RPMI8226 (cell line): Measurements from ENCODE around the gene ZFP82.

Experiments used
- DNase-seq: peaks from one replicate; pipeline ENCODE4 v3.0.0-alpha.2; 2015

The ZFP82 gene

DNA sequence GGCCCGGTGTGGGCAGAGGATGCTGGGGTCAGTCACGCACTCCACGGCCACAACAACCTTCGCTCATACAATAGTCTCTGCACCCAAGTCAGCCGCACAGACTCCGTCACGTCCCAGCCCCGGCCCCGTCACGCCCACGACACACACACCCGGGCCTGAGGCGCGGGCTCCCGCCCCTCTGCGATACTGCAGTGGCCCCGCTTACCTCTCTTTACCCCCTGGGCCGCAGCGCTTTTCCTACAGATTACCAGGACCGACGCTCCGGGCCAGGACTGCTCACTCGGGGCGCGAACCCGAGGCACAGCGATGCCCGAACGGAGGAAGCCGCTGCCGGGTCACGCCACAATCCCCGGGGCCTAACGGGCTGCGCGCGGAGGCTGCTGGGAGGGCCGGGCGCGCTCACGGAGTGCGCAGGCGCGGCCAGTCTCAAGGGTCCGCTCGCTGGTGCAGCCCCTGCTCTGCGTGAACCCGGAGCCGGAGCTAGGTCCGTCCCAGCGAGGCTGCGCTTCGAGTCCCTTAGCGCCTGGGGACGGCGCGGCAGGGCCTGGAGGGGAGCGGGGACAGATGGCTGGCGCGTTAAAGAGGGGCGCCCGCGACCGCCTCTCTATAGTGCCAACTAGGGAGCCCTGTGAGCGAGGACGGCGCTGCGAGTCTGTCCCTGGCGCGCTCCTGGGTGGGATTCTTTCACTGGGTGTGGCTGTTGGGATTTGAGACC is at the start of gene ZFP82:
Gene ZFP82, minus strand, starts transcription at position 358 of the 715 bp plus-strand sequence. CDS start 8,855 bp downstream, outside the sequence.
- DNase-seq = peak; percentile 81

DNA sequence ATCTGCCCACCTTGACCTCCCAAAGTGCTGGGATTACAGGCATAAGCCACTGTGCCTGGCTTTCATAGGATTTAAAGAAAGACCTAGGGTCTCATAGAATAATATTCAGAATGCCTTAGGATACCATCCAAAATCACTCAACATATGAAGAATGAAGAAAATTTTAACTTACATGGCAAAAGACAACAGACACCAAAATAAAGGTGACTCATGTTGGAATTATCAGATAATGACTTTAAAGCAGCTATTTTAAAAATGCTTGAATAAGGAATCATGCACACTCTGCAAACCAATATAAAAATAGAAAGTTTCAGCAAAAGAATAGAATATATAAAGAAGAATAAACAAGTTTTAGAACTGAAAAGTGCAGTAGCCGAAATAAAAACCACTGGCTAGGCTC is 41.6 kb upstream of the ZFP82 start:
- DNase-seq = no peak

DNA sequence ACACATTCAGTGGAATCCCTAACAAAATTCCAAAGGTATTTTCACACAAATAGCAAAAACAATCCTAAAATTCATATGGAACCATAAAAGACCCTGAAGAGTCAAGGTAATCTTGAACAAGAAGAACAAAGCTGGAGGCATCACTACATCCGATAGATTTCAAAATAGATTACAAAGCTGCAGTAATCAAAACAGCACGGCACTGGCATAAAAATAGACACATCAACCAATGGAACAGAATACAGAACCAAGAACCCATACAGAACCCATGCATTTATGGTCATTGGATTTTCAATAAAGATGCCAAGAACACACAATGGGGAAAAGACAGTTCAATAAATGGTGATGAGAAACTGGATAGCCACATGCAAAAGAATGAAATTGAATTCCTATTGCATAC is 38.4 kb upstream of the ZFP82 start:
- DNase-seq = no peak

DNA sequence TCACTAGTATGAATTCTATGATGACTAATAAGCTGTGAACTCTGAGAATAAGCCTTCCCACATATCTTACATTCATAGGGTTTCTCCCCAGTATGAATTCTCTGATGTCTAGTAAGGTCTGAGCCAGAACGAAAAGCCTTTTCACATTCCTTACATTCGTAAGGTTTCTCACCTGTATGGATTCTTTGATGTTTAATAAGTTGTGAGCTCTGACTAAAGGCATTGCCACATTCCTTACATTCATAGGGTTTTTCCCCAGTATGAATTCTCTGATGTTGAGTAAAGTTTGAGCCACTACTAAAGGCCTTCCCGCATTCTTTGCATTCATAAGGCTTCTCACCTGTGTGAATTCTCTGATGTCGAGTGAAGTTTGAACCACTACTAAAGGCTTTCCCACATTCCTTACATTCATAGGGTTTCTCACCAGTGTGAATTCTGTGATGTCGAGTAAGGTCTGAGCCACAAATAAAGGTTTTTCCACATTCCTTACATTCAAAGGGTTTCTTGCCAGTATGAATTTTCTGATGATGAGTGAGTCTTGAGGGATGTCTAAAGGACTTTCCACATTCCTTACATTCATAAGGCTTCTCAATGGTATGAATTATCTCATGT is 30.7 kb upstream of the ZFP82 start:
- no peak for DNase-seq

DNA sequence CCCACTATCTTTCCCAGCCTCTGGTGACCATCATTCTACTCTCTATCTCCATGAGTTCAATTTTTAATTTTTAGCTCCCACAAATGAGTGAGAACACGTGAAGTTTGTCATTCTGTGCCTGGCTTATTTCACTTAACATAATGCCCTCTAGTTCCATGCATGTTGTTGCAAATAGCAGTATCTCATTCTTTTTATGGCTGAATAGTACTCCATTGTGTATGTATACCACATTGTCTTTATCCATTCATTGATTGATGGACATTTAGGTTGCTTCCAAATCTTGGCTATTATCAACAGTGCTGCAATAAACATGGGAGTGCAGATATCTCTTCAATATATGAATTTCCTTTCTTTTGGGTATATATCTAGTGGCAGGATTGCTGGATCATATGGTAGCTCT is 22.9 kb upstream of the ZFP82 start:
- DNase-seq = no peak

DNA sequence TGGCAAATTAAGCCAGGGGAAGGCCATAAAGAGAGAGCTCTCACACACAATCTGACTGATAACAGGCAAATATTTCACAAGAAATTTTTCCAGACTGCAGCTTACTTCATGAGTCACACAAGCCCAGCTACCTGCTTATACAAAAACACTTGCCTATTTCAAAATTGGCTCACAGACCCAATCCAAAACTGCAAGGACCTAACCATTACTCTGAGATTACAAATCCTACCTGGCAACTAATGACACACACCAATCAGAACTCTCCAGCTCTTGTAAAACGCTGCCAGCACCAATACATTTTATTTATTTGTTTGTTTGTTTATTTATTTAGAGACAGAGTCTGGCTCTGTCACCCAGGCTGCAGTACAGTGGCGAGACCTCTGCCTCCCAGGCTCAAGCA is 18.1 kb upstream of the ZFP82 start:
- DNase-seq = peak; percentile 10

DNA sequence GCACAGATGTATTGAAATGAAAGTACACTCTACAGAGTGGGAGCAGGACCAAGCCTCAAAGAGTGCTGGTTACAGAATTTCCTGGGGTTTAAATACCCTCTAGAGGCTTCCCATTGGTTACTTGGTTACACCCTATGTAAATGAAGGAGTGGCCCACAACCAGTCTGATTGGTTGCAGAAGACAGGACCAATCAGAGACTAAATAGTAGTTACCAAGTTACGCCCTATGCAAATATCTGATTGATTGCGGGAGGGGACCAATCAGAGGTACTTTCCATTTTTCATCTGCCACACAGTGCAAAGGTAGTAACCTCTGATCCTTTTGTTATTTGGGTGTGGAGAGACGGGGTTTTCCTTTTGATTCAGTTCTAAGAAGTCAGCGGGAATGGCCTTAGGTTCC is 5.5 kb upstream of the ZFP82 start:
- DNase-seq = no peak

DNA sequence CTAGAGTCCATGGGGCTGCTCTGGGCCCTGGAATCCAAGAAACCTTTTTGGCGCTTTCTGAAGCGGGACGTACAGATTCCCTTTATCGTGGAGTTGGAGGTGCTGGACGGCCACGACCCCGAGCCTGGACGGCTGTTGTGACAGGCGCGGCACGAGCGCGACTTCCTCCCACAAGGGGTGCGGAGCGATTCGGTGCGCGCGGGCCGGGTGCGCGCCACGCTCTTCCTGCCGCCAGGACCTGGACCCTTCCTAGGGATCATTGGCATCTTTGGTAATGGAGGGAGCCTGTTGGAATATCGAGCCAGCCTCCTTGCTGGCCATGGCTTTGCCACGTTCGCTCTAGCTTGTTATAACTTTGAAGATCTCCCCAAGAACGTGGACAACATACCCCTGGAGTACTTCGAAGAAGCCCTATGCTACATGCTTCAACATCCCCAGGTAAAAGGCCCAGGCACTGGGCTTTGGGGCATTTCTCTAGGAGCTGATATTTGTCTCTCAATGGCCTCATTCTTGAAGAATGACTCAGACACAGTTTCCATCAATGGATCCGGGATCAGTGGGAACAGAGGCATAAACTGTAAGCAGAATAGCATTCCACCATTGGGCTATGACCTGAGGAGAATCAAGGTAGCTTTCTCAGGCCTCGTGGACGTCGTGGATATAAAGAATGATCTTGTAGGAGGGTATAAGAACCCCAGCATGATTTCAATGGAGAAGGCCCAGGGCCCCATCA is 3.5 kb upstream of the ZFP82 start:
- no peak for DNase-seq

DNA sequence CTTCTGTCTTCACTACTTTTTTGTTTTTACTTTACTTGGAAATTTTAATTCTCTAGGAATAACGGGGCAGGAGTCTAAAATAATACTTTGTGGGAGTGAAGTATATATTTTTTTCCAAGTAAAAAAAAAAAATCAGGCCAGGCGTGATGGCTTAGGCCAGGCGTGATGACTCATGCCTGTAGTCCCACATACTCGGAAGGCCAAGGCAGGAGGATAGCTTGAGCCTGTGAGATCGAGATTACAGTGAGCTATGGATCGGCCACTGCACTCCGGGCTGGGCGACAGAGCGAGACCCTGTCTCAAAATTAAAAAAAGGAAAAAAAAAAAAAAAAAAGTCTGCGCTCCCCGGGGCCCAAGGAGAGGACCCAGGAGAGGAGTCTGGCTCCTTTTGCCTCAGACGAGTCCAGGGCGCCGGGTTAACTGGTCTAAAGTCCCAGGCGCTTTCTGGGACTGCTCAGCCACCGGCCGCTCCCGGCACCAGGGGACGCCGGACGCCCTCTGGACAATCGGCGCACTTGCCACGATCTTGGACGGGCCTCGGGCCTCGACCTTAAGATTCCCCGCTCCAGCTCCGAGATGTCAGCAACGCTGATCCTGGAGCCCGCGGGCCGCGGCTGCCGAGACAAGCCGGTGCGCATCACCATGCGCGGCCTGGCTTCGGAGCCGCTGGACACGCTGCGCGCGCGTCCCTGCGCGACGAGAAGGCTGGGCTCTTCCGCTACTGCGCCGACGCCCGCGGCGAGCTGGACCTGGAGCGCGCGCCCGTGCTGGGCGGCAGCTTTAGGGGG is 2.7 kb upstream of the ZFP82 start:
- DNase-seq = no peak

DNA sequence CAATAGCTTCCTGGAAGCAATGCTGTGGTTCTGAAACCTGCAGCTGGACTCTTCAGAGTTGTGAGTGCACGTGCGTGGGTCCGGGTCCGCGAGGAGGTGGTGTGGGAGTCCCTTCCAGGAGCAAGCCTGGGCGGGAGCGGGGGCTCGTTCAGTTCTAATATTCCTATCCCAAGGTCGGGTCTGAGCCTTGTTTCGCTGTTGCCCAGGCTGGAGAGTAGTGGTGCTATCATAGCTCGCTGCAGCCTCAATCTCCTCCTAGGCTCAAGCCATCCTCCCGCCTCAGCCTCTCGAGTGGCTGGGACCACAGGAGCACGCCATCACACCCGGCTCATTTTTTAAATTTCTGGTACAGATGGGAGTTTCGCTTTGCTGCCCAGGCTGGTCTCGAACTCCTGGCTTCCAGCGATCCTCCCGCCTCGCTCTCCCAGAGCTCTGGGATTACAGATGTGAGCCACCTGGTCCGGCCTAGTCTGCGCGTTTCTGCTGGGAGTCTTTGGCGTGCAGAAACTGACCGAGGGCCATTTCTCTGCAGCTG is 625 bp downstream of the ZFP82 start:
- DNase-seq = peak; percentile 6

DNA sequence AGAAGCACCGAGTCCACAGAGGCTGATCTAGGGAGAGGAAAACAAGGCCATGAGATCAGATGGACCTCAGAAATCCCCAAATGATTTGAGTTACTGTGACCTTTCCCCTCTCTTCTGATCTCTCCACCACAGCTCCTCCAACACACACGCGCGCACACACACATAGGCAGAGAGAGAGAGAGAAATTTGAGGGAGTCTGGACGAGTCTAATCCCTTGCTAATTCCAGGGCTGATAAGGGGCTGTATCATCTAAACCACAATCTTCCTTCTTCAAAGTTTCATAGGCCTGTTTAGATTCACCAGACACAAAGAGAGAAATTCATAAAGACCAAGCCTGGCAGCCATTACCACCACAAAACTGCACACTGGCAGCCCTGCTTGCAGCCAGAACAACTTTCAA is 8.6 kb downstream of the ZFP82 start:
- no peak for DNase-seq

DNA sequence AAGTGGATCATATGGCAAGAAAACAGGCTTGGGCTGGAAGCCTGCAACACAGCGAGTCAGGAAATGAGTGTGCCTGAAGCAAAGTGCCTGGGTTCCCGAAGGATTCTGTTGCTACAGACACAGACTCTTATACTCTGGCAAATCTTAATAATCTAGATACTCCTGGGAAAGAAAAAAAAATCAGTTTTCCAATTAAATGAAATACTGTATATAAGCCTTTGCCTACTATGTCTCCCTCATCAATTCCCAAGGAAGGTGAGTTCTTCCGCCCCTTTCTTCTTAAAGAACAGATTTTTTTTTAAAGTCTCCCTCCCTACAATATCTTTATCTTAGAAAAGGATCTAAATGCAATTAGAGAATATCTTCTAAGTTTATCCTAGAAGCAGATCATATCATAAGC is 10.3 kb downstream of the ZFP82 start:
- DNase-seq = no peak

DNA sequence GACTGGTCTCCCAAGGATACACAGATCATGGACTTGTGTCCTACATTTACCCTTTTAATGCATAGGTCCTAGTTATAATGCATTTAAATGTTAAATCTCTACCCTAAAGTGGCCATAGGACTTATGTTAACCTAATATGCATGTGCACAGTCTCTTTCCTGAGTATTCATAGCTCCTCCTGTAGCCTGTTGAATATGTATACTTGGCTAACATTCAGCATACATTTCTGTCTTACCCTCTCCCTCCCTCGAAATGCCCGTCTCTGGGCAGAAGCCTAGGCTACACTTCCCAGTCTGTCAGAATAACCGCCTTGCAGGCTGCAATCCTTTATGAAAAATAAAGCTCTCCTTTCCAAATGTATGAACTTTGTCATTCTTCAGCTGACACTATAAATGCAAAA is 13.9 kb downstream of the ZFP82 start:
- DNase-seq = no peak

DNA sequence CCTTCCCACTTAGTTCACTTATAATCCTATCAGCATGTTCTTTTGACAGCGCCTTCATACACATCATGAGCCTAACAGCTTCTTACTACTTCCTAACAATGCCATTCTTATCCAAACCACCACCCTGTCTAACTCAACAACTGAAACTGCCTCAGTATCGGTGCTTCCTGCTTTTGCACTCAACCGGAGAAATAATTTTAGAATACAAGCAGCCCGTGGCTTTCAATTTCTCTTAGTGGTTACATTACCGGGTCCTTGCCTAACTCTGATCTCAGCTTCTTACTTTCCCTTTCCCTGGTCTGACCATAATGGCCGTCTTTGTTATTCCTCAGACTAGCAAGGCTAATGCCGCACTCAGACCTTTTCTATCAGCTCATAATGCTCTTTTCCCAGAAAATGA is 17.0 kb downstream of the ZFP82 start:
- no peak for DNase-seq

DNA sequence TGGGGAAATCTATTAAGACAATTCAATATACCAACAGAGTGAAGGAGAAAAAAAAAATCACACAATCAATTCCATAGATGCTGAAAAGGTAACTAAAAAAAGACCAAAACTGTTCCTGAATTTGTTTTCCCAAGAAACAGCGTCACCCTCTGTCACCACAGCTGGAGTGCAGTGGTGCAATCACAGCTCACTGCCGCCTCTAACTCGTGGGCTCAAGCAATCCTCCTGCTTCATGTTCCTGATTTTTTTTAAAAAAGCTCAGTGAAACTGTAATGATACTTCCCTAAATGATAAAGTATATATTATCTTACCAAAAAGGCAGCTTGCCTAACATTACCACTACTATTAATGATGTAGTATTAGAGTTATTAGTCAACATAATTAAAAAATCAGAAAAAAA is 19.9 kb downstream of the ZFP82 start:
- no peak for DNase-seq

DNA sequence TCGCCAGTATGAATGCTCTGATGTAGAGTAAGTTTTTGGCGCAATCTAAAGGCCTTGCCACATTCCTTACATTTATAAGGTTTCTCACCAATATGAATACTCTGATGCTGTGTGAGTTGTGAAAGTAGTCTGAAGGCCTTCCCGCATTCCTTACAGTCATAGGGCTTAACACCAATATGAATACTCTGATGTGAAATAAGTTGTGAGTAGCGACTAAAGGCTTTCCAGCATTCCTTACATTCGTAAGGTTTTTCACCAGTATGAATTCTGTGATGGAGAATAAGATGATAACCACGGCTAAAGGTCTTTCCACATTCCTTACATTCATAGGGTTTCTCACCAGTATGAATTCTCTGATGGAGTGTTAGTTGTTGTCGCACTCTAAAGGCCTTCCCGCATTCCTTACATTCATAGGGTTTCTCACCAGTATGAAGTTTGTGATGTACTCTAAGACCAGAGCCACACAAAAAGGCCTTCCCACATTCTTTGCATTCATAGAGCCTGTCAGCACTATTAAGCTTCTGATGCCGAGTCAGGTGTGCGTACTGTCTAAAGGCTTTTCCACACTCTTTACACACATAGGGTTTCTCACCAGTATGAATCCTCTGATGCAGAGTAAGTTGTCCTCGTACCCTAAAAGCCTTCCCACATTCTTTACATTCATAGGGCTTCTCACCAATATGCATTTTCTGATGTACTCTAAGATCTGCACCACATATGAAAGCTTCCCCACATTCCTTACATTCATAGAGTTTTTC is 25.3 kb downstream of the ZFP82 start:
- DNase-seq = no peak

DNA sequence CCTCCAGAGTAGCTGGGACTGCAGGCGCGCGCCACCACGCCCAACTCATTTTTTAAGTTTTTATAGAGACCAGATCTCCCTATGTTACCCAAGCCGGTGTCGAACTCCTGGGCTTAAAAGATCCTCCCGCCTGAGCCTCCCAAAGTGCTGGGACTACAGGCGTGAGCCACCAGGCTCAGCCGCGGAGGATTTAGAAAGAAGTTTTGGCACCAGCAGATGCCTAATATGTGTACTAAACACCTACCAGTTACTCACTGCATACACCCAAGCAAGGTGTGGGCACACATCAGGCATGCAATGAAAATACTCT is 39.0 kb downstream of the ZFP82 start:
- no peak for DNase-seq

DNA sequence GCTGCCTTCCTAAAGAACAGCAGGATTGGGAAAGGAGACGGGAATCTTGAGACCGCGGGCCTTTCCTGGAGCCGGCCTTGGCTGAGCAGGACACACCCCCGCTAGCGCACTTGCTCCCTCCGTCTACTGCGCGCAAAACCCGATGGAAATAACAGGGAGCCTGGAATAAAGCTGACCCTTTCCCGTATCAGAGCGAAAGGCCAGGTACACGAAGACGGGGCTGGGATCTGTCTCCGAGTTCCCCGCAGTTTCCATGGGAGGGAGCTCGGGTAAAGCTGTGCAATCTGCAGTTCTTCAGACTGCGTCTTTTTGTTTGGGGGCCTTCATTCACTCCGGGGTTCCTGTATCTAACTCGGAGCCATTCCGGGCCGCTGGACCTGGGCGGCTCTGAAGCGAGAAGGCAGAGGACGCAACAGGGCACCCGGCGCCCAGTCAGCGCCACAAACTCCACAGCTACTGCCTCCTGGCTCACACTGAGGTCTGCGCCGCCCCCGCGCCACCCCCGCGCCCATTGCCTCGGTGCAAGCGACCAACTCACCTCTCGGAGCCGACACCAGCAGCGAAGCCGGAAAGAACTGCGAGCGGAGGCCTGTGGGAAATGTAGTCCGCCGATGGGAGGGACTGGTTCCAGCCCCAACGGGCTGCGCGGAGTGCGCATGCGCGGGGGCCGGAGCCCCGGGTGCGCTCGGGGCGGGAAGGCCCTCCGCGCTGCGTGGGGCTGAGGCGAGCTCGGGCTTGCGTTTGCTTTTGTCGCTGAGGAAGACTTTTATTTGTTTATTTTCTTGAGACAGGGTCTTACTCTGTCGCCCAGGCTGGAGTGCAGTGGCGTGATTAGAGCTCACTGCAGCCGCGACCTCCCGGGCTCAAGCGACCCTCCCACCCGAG is 39.6 kb downstream of the ZFP82 start, which contains the start of gene ZFP14:
Gene ZFP14, minus strand, starts transcription at position 577 of the 885 bp plus-strand sequence. CDS start 11,309 bp downstream, outside the sequence.
- peak; percentile 92 for DNase-seq

DNA sequence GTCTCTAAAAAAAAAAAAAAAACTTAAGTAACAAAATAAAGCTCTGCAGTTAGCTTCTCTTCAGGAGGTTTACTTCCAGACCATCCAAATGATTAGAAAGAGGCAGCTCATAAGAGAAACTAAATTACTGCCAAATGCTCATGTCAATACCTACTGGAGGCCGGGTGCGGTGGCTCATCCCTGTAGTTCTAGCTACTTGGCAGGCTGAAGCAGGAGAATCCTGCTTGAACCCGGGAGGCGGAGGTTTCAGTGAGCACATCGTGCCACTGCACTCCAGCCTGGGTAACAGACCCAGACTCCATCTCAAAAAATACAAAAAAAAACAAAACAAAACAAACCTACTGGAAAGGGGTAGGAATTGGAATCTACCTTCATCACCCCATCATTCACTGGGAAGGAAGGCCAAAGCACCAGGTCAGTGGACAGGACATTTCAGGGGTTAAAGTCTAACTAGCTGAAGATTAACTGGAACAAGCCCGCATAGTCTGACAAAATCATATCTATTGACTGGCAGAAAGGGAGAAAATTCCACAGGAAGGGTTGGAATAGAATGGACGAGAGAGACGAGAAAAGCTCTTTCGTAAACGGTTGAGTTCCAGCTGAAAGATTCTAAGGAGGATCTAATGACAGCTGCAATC is 40.8 kb downstream of the ZFP82 start:
- no peak for DNase-seq

DNA sequence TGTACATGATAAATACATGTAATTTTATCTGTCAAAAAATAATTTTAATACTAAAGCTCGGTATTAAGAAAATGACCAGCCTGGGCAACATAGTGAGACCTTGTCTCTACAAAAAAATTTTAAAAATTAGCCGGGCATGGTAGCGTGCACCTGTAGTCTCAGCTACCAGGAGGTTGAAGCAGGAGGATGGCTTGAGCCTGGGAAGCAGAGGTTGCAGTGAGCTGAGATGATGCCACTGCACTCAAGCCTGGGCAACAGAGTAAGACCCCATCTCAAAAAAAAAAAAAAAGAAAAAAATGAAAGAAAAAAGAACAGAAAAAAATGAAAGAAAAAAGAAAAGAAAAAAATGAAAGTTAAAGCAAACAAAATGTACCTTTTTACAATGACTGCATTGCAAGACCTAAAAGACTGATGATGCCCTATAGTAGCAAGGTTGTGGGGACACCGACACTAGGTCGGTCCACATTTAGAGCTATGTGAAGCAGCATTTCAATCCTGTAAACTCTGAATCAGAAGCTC is 44.7 kb downstream of the ZFP82 start:
- DNase-seq = no peak

DNA sequence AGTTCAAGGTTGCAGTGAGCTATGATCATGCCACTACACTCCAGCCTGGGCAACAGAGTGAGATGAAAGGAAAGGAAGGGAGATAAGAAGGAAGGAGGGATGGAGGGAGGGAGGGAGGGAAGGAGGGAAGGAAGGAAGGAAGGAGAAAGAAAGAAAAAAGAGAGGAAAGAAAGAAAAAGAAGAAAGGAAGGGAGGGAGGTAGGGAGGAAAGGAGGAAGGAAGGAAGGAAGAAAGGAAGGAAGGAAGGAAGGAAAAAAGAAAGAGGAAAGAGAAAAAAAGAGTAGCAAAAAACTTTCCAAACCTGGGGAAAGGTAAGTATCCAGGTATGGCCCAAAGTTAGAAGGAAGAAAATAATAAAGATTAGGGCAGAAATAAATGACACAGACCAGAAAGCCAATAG is 46.6 kb downstream of the ZFP82 start:
- no peak for DNase-seq
